MCF 10A (cell line): ENCODE measurements around the gene CCDC97. TPM values are rescaled to one million over a fixed set of nuclear protein-coding genes. Genes with fewer than 3 reads are reported as not detected.
A peak's percentile ranks its signal among the peaks of the same experiment; 100 is the strongest.

ENCODE experiments used
- BruUV-seq: library from RNA; stranded (reverse); fragments of 400-500 nt; replicated peaks from 2 replicates; lab custom pipeline; 2021; lab: Mats Ljungman, UMichigan
- CTCF ChIA-PET: fragments of 300-600 bp; sonication (Branson Sonifier 250); formaldehyde crosslinking; extraction: SDS; loops from one replicate; lab custom pipeline; 2021; ENCODE audit warnings: antibody characterized with exemption, inconsistent platforms; lab: Yijun Ruan, JAX
- POLR2A ChIA-PET: fragments of 300-600, 350-650 bp; sonication (Branson Sonifier 250); formaldehyde crosslinking; extraction: SDS; loops from one replicate; lab custom pipeline; 2020; ENCODE audit warnings: antibody characterized with exemption, inconsistent platforms; lab: Yijun Ruan, JAX
- DNase-seq: peaks from one replicate; pipeline ENCODE4 v3.0.0-alpha.2; 2018; ENCODE audit not compliant: unreplicated experiment
- H3K27ac Mint-ChIP-seq: one replicate; pipeline ENCODE4 v1.8.0; 2022; ENCODE audit warnings: mild to moderate bottlenecking, low read depth, mixed read lengths; ENCODE audit not compliant: unreplicated experiment
- H3K27me3 Mint-ChIP-seq: one replicate; pipeline ENCODE4 v1.8.0; 2022; ENCODE audit warnings: mixed read lengths; ENCODE audit not compliant: insufficient read depth, unreplicated experiment
- H3K36me3 Mint-ChIP-seq: one replicate; pipeline ENCODE4 v1.8.0; 2022; ENCODE audit warnings: mild to moderate bottlenecking, moderate library complexity, mixed read lengths; ENCODE audit not compliant: insufficient read depth, unreplicated experiment
- H3K4me1 Mint-ChIP-seq: one replicate; pipeline ENCODE4 v1.8.0; 2022; ENCODE audit warnings: mixed read lengths; ENCODE audit not compliant: insufficient read depth, unreplicated experiment
- H3K4me3 Mint-ChIP-seq: one replicate; pipeline ENCODE4 v1.8.0; 2022; ENCODE audit warnings: mild to moderate bottlenecking, moderate library complexity, mixed read lengths; ENCODE audit not compliant: unreplicated experiment
- H3K9me3 Mint-ChIP-seq: one replicate; pipeline ENCODE4 v1.8.0; 2022; ENCODE audit warnings: mixed read lengths; ENCODE audit not compliant: unreplicated experiment
- CTCF ChIP-seq: fragments of 200-600 bp; IDR thresholded peaks from one replicate; pipeline ENCODE4 v1.8.0; 2022; ENCODE audit warnings: antibody characterized with exemption, mild to moderate bottlenecking; ENCODE audit not compliant: unreplicated experiment
- intact Hi-C: fragments of 100-400 bp; cut with micrococcal nuclease; formaldehyde crosslinking; loops from 2 replicates; pipeline ENCODE4 v1.14.1; 2022
- total RNA-seq: library from RNA; stranded (reverse); gene quantifications from 2 replicates; pipeline ENCODE4 v1.2.3, GENCODE V29; 2022

CCDC97 gene
- total RNA-seq, 1 experiment from 2014 or later: 25.0 TPM

GRCh38 chr19:41323430-41324125, 13.6 kb downstream of the CCDC97 start:
- intact Hi-C loops: loop anchor here (10.0 kb wide), 1 partner anchor 251 kb away; the partner anchor contains the start of gene CEACAM21
- H3K4me3 Mint-ChIP-seq: no peak overlapping the region
- H3K27ac Mint-ChIP-seq: peak overlapping the region; percentile 7
- CTCF ChIA-PET: interaction anchor here (0.6 to 3.6 kb wide), 3 partner anchors 15 to 245 kb away, joined by 3 to 14 read pairs (median 3); no protein-coding TSS in a partner anchor
- peaks cover 45% of the 10 kb centered on the region for H3K4me1 Mint-ChIP-seq
- H3K9me3 Mint-ChIP-seq: no peaks in the 10 kb centered on the region
- TF ChIP-seq CTCF: no peak
- no TSS peak for BruUV-seq
- H3K27me3 Mint-ChIP-seq: no peaks in the 10 kb centered on the region
- DNase-seq: peak; percentile 82
- POLR2A ChIA-PET: interaction anchor here (0.6 to 1.1 kb wide), 3 partner anchors 13 to 323 kb away, joined by 3 to 5 read pairs (median 4); no protein-coding TSS in a partner anchor
- H3K36me3 Mint-ChIP-seq: peaks cover 38% of the 10 kb centered on the region

- no peak for DNase-seq
- ChIA-PET CTCF (interaction anchor here (0.7 to 3.6 kb wide), 3 partner anchors 16 to 244 kb away, joined by 3 to 14 read pairs (median 3); no protein-coding TSS in a partner anchor), POLR2A (interaction anchor here (0.6 to 1.4 kb wide), 5 partner anchors 15 to 322 kb away, joined by 3 to 5 read pairs (median 3); no protein-coding TSS in a partner anchor)
- TSS peak; percentile 27 for BruUV-seq
- Mint-ChIP-seq H3K4me3 (no peak overlapping the region), H3K4me1 (peaks cover 51% of the 10 kb centered on the region), H3K27me3 (no peaks in the 10 kb centered on the region), H3K36me3 (peaks cover 31% of the 10 kb centered on the region), H3K9me3 (no peaks in the 10 kb centered on the region), H3K27ac (peak overlapping the region; percentile 7)
- intact Hi-C loops: loop anchor here (10.0 kb wide), 1 partner anchor 251 kb away; the partner anchor contains the start of gene CEACAM21
- TF ChIP-seq CTCF: no peak
Measured at GRCh38 chr19:41324231-41324702, 14.3 kb downstream of the CCDC97 start.

- Mint-ChIP-seq H3K4me3 (peak overlapping the region; percentile 30), H3K9me3 (no peaks in the 10 kb centered on the region), H3K27ac (peak overlapping the region; percentile 7), H3K4me1 (peaks cover 51% of the 10 kb centered on the region), H3K27me3 (no peaks in the 10 kb centered on the region), H3K36me3 (peaks cover 25% of the 10 kb centered on the region)
- POLR2A ChIA-PET: interaction anchor here (0.7 to 1.4 kb wide), 6 partner anchors 11 to 604 kb away, joined by 3 to 5 read pairs (median 3); no protein-coding TSS in a partner anchor
- BruUV-seq: no TSS peak
- intact Hi-C loops: loop anchor here (10.0 kb wide), 1 partner anchor 250 kb away; the partner anchor contains the start of gene CEACAM21
- peak; percentile 79 for DNase-seq
- TF ChIP-seq CTCF: no peak
- CTCF ChIA-PET: interaction anchor here (0.5 to 0.7 kb wide), 2 partner anchors 27 to 71 kb away, joined by 3 read pairs; no protein-coding TSS in a partner anchor
Measured at GRCh38 chr19:41324921-41325639, 15.1 kb downstream of the CCDC97 start.
